PC-9 (cell line): ENCODE results near the gene MAP2K6.

Experiments used
- CTCF ChIP-seq: fragments of 200-600 bp; sonication (generic); conservative IDR thresholded peaks from 2 replicates; pipeline ENCODE4 v1.6.1; 2017; ENCODE audit warnings: mixed run types, antibody characterized with exemption, mild to moderate bottlenecking, moderate library complexity
- EZH2 ChIP-seq: fragments of 200-600 bp; sonication (generic); IDR thresholded peaks from 2 replicates; pipeline ENCODE4 v1.8.0; 2017; ENCODE audit warnings: antibody characterized with exemption, low read depth

GRCh38 chr17:69410671-69411070 lies 3.8 kb upstream of the MAP2K6 start:
- TF ChIP-seq CTCF, result no peak
- TF ChIP-seq EZH2, result no peak
